ENCODE measurements around the gene ADGRD1. TPM values are rescaled to one million over a fixed set of nuclear protein-coding genes. Genes with fewer than 3 reads are reported as not detected.

The ADGRD1 gene
- total RNA-seq, 1 donor from 2014 or later, result not detected

GRCh38 chr12:131133015-131133905 lies 179.6 kb downstream of the ADGRD1 start:
- no peak for DNase-seq (ENCODE audit: low read depth, low spot score)

DNA sequence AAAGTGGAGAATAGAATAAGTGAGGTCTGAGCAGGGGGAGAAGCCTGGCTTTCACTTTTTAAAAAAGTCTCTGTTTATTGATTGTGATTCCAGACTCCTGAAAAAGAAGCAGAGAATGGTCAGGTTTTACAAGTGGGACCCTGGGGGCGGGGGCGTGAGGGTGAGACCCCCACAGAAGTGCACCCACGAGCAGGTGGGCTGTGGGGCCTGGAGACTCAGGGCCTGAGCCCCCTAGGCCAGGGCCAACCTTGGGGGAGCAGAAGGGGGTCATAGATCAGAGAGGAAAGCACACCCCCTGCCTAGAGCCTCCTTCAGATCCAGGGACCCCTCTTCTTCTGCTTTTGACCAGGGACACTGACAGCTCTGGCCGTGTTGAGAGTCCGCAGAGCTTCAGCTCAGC lies 180.3 kb downstream of the ADGRD1 start:
- no peak for DNase-seq (ENCODE audit: low read depth, low spot score)

GRCh38 chr12:131134523-131135310 lies 181.0 kb downstream of the ADGRD1 start:
- no peak for DNase-seq (ENCODE audit: low read depth, low spot score)

DNA sequence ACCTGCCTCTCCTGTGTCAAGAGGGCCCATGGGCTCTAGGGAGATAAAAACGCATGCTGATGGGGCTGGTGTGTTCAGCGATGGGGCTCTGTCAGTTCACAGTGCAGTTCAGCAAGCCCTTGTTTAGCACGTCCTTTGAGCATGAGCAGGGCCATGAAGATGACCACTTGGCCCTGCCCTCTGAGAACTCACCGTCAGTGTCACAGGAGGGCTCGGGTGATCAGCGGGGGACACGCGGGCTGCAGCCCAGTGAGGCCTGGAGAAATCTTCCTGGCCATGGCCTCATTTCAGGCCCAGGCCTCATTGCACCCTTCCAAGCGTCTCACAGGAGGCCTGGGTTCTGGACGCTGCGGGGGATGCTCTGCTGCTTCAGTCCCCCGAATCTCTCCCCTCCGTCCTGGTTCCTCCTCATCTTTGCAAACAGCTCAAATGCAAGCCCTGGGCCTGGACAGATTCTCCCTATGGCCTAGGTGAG lies 181.6 kb downstream of the ADGRD1 start:
- no peak for DNase-seq (ENCODE audit: low read depth, low spot score)

- DNase-seq (ENCODE audit: low read depth, low spot score), result no peak
Observed at GRCh38 chr12:131135786-131136538, 182.3 kb downstream of the ADGRD1 start.

DNA sequence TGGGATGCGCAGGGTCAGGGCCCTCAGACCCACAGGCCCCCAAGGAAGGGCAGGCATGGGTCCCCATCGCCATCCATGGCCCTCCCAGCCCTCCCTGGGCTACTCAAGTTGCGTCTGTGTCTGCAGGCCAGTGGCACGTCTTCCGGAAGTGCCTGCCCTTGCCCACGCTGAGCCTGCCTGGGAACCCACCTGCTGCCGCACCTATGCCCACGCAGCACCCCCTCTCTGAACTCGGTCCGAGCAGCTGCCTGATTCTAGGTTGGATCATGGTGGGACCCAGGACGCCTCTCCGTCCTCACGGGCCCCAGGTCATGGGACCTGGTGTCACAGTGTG lies 182.8 kb downstream of the ADGRD1 start:
- no peak for DNase-seq (ENCODE audit: low read depth, low spot score)

GRCh38 chr12:131137009-131137835 lies 183.5 kb downstream of the ADGRD1 start:
- DNase-seq (ENCODE audit: low read depth, low spot score), result no peak

GRCh38 chr12:131137836-131138637 lies 184.3 kb downstream of the ADGRD1 start:
- DNase-seq (ENCODE audit: low read depth, low spot score), result no peak

DNA sequence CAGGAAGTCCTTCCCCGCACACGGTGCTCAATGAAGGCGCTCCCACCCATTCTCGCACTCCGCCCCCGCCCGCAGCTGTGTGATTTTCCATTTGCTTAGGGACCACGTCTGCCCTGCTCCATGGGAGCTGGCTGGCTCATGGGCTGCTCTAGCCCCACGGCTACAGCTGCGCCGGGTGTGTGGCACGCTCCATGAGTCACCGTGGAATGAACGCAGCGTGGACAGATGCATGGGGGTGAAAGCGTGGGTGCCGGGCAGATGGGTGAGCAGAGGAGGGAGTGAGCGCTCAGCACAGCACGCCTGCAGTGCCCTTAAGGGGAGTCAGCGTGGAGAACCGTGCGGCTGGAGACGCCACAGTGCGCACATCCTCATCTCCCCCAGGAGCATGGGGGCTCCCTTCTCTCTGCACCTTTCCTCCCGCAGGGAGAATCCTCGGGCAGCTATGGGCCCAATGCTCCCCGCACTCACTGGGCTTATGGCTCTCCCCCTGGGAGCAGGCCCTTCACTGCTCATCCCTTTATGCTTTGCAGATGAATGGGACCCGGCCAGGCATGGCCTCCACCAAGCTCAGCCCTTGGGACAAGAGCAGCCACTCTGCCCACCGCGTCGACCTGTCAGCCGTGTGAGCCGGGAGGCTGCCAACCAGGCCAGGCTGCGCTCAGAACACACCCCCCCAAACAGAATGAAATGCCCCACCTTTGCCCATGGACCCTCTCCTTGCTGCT lies 185.1 kb downstream of the ADGRD1 start:
- no peak for DNase-seq (ENCODE audit: low read depth, low spot score)

DNA sequence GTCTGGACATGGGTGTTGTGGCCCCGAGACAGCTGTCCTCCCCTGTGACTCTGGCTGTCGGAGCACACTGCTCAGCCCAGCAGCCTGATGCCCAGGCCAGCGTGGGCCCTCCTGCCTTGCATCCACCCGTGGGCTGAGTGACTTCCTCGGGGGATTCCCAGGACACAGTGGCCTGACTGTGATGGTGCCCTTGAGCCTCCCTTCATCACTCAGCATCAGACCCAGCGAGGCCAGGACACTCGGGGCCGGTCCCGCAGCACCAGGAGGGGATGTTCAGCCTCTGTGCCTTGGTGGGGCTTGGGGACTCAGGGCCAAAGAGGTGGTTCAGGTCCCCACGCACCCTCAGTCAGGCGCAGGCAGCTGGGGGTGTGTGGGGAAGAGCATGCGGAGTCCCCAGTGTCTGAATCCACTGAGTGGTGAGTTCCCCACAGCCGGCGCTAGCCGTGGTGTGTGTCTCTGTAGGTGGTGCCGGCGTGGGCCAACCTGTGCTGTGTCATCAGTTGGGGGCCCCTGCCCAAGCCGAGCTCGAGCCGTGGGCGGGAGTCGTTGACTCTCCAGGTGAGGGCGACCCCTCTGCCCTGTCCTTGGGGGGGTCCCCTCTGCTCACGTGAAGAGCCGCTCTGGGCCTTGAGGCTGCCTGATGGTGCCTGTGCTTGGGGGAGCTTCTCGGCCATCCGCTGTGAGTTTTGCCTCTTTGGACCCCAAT lies 185.8 kb downstream of the ADGRD1 start:
- DNase-seq (ENCODE audit: low read depth, low spot score), result no peak

GRCh38 chr12:131140069-131140435 lies 186.3 kb downstream of the ADGRD1 start:
- no peak for DNase-seq (ENCODE audit: low read depth, low spot score)

GRCh38 chr12:131140697-131141096 lies 187.0 kb downstream of the ADGRD1 start:
- DNase-seq (ENCODE audit: low read depth, low spot score), result no peak

- DNase-seq (ENCODE audit: low read depth, low spot score), result no peak
Observed at GRCh38 chr12:131141514-131141913, 187.8 kb downstream of the ADGRD1 start.

DNA sequence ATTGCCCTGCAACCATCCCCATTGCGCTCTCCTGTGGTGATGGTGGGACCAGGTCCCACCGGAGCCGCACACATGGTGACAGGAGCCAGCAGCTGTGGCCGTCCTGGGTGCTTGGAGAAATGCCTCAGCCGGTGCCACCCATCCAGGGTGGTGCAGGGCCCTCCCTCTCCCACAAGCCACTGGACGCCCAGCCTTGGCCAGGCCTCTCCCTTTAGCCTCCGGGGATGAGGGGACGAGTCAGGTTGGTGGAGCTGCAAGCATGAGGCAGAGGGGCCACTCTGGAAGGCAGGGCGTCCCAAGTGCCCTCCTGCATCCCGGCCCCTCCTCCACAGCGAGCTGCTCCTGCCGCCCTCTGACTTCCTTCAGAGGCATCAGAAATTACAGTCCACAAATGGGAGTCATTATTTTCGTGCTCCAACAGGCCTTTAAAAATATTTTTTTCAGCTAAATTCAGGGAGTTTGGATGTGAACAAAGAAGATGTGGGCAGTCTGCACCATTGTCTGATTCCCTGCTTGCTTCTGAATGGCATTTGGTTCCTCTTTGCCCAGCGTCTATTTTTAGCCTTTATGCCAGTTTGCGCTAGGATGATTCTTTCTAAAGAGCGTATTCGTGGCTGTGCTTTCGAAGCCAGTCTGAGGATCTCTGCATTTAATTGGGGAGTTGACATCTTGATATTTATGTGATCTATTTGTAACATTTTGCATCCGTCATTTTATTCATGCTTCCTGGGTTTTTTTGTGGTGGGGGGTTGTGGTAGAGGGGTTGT lies 189.4 kb downstream of the ADGRD1 start:
- no peak for DNase-seq (ENCODE audit: low read depth, low spot score)

- no peak for DNase-seq (ENCODE audit: low read depth, low spot score)
Observed at GRCh38 chr12:131146173-131146675, 192.5 kb downstream of the ADGRD1 start.

DNA sequence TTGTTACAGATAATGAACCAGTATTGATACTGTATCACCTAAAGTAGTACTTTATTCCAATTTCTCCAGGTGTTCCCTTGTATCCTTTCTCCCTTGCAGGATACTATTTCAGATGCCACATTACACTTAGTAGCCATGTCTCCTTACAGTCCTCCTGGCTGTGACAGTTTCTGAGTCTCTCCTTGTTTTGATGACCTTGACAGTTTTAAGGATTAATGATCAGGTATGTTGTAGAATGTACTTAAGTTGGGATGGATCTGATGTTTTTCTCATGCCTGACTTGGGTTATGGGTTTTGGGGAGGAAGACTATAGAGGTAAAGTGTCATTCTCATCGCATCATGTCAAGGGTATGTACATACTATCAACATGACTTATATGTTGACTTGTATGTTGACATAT lies 193.6 kb downstream of the ADGRD1 start:
- no peak for DNase-seq (ENCODE audit: low read depth, low spot score)

- DNase-seq (ENCODE audit: low read depth, low spot score), result no peak
Observed at GRCh38 chr12:131147894-131148293, 194.2 kb downstream of the ADGRD1 start.

All from pulmonary artery endothelial cell (primary cell).